Hepatocyte (in vitro differentiated cells): ENCODE data around the gene LRP3.

Experiments used
- EZH2 ChIP-seq: fragments of 200-600 bp; sonication (generic); IDR thresholded peaks from 2 replicates; pipeline ENCODE4 v1.6.1; 2016; ENCODE audit warnings: antibody characterized with exemption, mild to moderate bottlenecking, borderline replicate concordance
- TF ChIP-seq, protein P1 (sequence below): fragments of 200-600 bp; sonication (generic); IDR thresholded peaks from 2 replicates; pipeline ENCODE4 v1.5.1; 2016; ENCODE audit warnings: antibody characterized with exemption, mild to moderate bottlenecking; ENCODE audit not compliant: poor library complexity

DNA sequence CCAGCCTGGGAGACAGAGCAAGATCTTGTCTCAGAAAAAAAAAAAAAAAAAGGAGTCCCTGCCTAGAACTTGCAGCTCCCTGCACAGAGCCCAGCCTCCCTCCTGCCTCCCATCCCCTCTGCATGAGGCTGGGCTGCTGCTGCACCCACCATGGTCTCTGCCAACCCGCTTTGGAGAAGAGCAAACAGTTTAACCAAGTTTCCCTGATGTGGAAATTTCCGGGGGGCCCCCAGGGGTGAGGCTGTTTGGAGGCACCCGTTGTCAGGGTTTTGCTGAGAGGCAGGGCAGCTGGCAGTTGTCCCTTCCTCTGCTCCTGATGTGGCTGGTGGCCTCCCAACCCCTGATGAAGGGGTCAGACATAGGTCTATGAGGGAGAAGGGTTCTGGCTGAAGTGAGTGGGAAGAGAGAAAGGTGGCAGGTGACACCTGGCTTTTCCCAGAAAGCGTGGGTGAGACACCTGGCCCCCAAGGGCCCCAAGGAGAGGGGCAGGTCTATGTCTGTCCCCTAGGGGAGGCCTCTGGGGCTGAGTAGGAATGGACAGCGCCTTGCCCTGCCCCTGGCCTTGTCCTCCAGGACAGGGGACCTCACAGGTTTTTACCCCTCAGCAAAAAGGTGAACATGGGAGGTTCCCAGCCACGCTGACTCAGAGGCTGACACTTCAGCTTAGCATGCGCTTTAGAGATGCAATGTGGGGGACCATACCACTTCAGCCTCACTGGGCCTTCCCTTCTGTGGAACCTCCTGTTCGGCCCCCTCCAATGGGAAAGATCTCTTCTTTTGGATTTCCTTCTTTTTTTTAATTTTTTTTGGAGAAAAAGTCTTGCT lies 5.5 kb downstream of the LRP3 start:
- TF ChIP-seq, protein P1, sequence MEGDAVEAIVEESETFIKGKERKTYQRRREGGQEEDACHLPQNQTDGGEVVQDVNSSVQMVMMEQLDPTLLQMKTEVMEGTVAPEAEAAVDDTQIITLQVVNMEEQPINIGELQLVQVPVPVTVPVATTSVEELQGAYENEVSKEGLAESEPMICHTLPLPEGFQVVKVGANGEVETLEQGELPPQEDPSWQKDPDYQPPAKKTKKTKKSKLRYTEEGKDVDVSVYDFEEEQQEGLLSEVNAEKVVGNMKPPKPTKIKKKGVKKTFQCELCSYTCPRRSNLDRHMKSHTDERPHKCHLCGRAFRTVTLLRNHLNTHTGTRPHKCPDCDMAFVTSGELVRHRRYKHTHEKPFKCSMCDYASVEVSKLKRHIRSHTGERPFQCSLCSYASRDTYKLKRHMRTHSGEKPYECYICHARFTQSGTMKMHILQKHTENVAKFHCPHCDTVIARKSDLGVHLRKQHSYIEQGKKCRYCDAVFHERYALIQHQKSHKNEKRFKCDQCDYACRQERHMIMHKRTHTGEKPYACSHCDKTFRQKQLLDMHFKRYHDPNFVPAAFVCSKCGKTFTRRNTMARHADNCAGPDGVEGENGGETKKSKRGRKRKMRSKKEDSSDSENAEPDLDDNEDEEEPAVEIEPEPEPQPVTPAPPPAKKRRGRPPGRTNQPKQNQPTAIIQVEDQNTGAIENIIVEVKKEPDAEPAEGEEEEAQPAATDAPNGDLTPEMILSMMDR: no peak
- no peak for TF ChIP-seq EZH2
